ENCODE measurements around the gene PRIM1.

- TF ChIP-seq CTCF (IDR thresholded peaks at IDR 0.05) (no peak), POLR2A (IDR thresholded peaks at IDR 0.05) (no peak)
Measured at GRCh38 chr12:56785141-56785865, 33.2 kb upstream of the PRIM1 start.

Data from uterus (tissue), 2 donors.